ENCODE measurements around the gene SLC9A8.

The SLC9A8 gene

GRCh38 chr20:49818816-49819215, 6.2 kb downstream of the SLC9A8 start:
- H4K20me1 ChIP-seq (ENCODE audit: insufficient read depth, low read length) = no peaks in the 10 kb centered on the region
- TF ChIP-seq CTCF (IDR thresholded peaks at IDR 0.05; ENCODE audit: borderline replicate concordance, extremely low read depth, low read length, poor library complexity, severe bottlenecking) = no peak
- no peak for TF ChIP-seq EZH2 (IDR thresholded peaks at IDR 0.05; ENCODE audit: borderline replicate concordance, low read depth, low read length, severe bottlenecking)
- no peak for ATAC-seq (ENCODE audit: insufficient read depth, low read depth)
- H3K27me3 ChIP-seq (ENCODE audit: insufficient read depth, low read length, poor library complexity) = no peaks in the 10 kb centered on the region
- no peak overlapping the region for H3K9ac ChIP-seq (ENCODE audit: low read depth, low read length)
- no peak overlapping the region for H2AFZ ChIP-seq (ENCODE audit: low read depth, low read length)
- H3K79me2 ChIP-seq (ENCODE audit: insufficient read depth, low read length) = peaks cover 28% of the 10 kb centered on the region
- DNase-seq = no peak
- H3K4me1 ChIP-seq (ENCODE audit: insufficient read depth, low read length) = peaks cover 27% of the 10 kb centered on the region
- no peak overlapping the region for H3K4me3 ChIP-seq (ENCODE audit: low read depth in 1 of 2, low read length in 2 of 2)
- no peaks in the 10 kb centered on the region for H3K9me3 ChIP-seq (ENCODE audit: insufficient read depth, low read length, severe bottlenecking)
- H3K4me2 ChIP-seq (ENCODE audit: insufficient read depth, low read length) = no peak overlapping the region
- peaks cover 74% of the 10 kb centered on the region for H3K36me3 ChIP-seq (ENCODE audit: insufficient read depth, low read length)
- H3K27ac ChIP-seq (ENCODE audit: low read length) = no peak overlapping the region

DNA sequence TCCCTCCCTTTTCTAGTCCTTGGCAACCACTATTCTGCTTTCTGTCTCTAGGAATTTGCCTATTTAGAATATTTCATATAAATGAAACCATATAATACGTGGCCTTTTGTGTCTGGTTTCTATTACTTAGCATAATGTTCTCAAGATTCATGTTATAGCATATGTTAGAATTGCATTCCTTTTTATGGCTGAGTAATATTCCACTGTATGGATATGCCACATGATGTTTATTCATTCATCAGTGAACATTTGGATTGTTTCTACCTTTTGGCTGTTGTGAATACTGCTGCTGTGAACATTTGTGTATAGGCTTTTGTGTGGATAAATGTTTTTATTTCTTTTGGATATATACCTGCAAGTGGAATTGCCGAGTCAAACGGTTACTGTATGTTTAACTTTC, 7.1 kb downstream of the SLC9A8 start:
- peaks cover 82% of the 10 kb centered on the region for H3K36me3 ChIP-seq (ENCODE audit: insufficient read depth, low read length)
- H3K4me1 ChIP-seq (ENCODE audit: insufficient read depth, low read length) = peaks cover 22% of the 10 kb centered on the region
- H4K20me1 ChIP-seq (ENCODE audit: insufficient read depth, low read length) = no peaks in the 10 kb centered on the region; the same call in 1 of the 2 replicates
- TF ChIP-seq EZH2 (IDR thresholded peaks at IDR 0.05; ENCODE audit: borderline replicate concordance, low read depth, low read length, severe bottlenecking) (no peak), CTCF (IDR thresholded peaks at IDR 0.05; ENCODE audit: borderline replicate concordance, extremely low read depth, low read length, poor library complexity, severe bottlenecking) (no peak)
- no peaks in the 10 kb centered on the region for H3K27me3 ChIP-seq (ENCODE audit: insufficient read depth, low read length, poor library complexity)
- ATAC-seq (ENCODE audit: insufficient read depth, low read depth) = no peak
- no peak for DNase-seq
- no peak overlapping the region for H3K4me3 ChIP-seq (ENCODE audit: low read depth in 1 of 2, low read length in 2 of 2)
- no peak overlapping the region for H3K9ac ChIP-seq (ENCODE audit: low read depth, low read length)
- peaks cover 19% of the 10 kb centered on the region for H3K79me2 ChIP-seq (ENCODE audit: insufficient read depth, low read length)
- H3K27ac ChIP-seq (ENCODE audit: low read length) = no peak overlapping the region
- H3K4me2 ChIP-seq (ENCODE audit: insufficient read depth, low read length) = no peak overlapping the region
- H3K9me3 ChIP-seq (ENCODE audit: insufficient read depth, low read length, severe bottlenecking) = no peaks in the 10 kb centered on the region
- H2AFZ ChIP-seq (ENCODE audit: low read depth, low read length) = no peak overlapping the region

GRCh38 chr20:49821381-49821780, 8.8 kb downstream of the SLC9A8 start:
- peaks cover 22% of the 10 kb centered on the region for H3K4me1 ChIP-seq (ENCODE audit: insufficient read depth, low read length)
- no peaks in the 10 kb centered on the region for H3K9me3 ChIP-seq (ENCODE audit: insufficient read depth, low read length, severe bottlenecking)
- TF ChIP-seq CTCF (IDR thresholded peaks at IDR 0.05; ENCODE audit: borderline replicate concordance, extremely low read depth, low read length, poor library complexity, severe bottlenecking) (no peak), EZH2 (IDR thresholded peaks at IDR 0.05; ENCODE audit: borderline replicate concordance, low read depth, low read length, severe bottlenecking) (no peak)
- no peak overlapping the region for H3K9ac ChIP-seq (ENCODE audit: low read depth, low read length)
- no peak overlapping the region for H3K4me3 ChIP-seq (ENCODE audit: low read depth in 1 of 2, low read length in 2 of 2)
- H2AFZ ChIP-seq (ENCODE audit: low read depth, low read length) = no peak overlapping the region
- H3K36me3 ChIP-seq (ENCODE audit: insufficient read depth, low read length) = peaks cover 81% of the 10 kb centered on the region
- no peak overlapping the region for H3K4me2 ChIP-seq (ENCODE audit: insufficient read depth, low read length)
- ATAC-seq (ENCODE audit: insufficient read depth, low read depth) = no peak
- no peak for DNase-seq
- H3K27ac ChIP-seq (ENCODE audit: low read length) = no peak overlapping the region
- H4K20me1 ChIP-seq (ENCODE audit: insufficient read depth, low read length) = peaks cover 3% of the 10 kb centered on the region; the same call in 1 of the 2 replicates
- peaks cover 16% of the 10 kb centered on the region for H3K79me2 ChIP-seq (ENCODE audit: insufficient read depth, low read length)
- H3K27me3 ChIP-seq (ENCODE audit: insufficient read depth, low read length, poor library complexity) = no peaks in the 10 kb centered on the region
